Germinal center (tissue), 1 donor: ENCODE results near the gene PLAAT4.
"Not testable (repeated sequence)": the region's sequence is repeated elsewhere in the genome, so short reads cannot be mapped to it uniquely, and the experiment has no call there.

Experiments
- DNase-seq: peaks from one replicate; pipeline ENCODE4 v3.0.0; 2012; ENCODE audit warnings: mixed read lengths, low spot score

Gene PLAAT4

DNA sequence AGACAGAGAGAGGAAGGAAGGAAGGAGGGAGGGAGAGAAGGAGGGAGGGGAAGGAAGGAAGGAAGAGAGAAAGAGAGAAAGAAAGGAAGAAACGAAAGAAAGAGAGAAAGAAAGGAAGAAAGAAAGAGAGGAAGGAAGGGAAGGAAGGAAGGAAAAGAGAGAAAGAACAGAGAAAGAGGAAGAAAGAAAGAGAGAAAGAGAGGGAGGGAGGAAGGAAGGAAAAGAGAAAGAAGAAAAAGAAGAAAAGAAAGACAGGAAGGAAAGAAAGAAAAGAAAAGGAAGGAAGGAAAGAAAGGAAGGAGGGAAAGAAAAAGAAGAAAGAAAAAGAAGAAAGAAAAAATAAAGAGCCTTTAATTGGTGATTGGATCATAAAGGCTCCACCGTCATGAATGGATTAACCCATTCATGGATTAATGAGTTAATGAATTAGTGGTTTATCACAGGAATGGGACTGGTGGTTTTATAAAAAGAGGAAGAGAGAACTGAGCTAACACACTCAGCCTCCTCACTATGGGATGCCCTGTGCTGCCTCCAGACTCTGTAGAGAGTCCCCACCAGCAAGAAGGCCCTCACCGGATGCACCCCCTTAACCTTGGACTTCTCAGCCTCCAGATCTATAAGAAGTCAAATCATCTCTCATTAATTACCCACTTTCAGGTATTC is 35.5 kb downstream of the PLAAT4 start:
- DNase-seq = no peak

DNA sequence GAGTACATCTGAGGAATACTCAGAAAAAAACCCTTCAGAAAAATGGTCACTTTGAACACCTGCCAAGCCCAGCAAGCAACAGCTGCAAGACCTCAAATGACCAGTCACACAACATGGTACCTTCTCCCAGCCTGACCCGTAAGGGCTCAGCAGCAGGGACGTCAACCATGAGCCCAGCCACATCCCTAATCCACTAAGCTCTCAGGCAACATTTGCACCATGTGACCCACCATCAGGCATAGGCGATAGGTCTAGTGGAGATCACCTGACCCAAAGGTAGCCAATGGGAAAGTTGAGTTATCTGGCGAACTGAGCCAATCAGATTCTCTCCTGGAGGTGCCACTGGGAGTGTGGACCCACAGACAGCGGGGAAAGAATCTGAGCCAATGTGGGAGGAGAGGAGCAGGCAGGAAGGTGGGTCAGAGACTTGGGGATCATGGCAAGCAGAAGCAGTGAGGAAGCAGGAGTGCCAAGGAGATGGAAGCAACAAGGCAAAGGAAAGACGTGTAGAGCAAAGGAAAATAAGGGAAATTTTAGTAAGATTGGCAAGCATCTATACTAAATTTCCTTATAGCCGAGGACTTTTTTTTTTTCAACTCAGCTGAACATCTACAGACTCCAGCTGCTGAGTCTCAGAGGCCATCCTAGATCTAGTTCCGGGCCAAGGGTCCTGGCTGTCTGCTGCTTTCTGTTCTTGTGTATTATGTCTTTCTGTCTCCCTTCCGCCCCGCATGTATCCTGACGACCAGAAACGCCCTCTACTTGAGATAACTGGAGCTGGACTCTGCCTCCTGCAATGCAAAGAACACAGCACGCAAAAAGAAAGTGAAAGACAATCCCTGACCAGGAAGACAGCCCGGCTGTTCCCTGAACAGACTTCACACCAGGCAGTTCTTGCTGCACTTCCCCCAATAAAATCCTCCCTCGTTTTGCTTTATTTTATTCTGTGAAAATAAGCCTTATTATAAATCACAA is 37.6 kb downstream of the PLAAT4 start:
- DNase-seq = no peak

DNA sequence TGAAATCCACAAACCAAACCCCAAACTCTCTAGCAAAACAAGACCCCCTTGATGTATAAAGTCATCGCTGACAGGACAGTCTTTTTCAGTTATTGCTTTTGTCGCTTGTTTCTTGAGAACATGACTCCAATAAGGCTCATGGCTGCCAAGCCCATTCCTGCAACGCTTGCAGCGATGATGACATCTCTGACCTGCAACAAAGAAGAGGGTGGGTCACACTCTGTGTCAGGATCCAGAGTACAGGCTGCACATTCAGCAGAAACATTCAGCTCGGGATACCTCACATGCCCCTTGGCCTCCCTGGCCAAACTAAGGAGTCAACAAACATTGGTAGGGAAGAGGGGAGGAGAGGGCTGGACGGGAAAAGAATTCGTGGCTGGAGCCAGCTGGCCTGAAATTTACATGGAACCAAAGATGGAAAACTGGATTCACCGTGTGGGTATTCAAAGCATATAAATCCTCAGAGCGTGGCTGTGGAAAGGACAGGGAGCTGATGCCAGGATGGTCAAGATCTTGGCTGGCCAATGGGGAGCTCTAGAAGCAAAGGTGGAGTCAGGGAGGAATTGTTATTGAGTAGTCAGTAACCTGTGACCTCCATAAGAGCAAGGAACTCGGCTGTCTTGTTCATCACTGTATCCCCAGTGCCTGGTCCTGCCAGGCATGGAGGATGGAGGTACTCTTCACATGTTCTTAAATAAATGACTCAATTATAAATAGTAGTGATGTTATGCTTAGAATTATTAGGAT is 38.4 kb downstream of the PLAAT4 start:
- no peak for DNase-seq

DNA sequence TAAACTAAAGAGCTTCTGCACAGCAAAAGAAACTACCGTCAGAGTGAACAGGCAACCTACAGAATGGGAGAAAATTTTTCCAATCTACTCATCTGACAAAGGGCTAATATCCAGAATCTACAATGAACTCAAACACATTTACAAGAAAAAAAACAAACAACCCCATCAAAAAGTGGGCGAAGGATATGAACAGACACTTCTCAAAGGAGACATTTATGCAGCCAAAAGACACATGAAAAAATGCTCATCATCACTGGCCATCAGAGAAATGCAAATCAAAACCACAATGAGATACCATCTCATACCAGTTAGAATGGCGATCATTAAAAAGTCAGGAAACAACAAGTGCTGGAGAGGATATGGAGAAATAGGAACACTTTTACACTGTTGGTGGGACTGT is 42.3 kb downstream of the PLAAT4 start:
- not testable (repeated sequence) for DNase-seq

DNA sequence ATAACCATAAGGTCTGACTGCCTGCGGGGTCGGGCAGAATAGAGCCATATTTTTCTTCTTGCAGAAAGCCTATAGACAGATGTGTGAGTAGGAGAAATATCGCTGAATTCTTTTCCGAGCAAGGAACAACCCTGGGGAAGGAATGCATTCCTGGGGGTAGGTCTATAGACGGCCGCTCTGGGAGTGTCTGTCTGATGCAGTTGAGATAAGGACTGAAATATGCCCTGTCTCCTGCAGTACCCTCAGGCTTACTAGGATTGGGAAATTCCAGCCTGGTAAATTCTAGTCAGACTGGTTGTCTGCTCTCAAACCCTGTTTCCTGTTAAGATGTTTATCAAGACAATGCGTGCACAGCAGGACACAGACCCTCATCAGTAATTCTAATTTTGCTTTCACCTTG is 44.6 kb downstream of the PLAAT4 start:
- DNase-seq = not testable (repeated sequence)

DNA sequence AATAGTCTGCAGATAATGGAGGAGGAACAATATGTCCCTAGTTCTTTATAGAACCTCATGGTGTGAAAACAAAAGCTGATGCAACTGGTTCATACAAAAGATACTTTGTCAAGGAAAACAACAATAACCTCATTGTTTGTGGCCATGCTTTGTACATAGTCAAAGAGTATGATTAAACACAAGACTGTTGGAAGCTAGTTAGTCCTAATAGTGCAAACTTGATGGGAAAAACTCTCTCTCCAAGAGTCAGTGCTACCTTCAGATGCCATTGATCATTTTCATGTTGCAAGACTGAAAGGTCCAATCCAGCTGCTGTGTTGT is 46.7 kb downstream of the PLAAT4 start:
- DNase-seq = no peak

DNA sequence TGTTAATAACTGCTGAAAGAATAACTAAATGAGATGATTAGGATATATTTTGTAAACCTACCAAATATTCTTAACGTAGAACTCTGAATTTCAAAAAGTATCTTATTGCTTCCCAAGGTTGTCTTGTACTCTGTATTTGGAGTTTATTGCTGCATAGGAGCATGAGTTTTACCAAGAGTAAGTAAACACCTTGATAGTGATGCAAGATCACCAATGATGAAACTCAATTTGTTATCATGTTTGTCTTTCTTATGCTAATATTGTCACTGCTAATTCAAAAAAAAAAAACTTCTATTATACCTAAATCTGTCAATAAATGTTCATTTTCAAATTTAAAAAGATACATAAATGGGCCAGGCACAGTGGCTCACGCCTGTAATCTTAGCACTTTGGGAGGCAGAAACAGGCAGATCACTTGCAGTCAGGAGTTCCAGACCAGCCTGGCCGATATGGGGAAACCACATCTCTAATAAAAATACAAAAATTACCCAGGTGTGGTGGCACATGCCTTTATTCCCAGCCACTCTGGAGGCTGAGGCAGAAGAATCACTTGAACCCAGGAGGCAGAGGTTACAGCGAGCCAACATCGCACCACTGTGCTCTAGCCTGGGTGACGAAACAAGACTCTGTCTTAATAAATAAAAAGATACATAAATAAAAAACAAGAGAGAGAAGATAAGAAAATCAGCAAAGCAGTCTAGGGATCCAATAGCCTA is 50.0 kb downstream of the PLAAT4 start:
- no peak for DNase-seq

DNA sequence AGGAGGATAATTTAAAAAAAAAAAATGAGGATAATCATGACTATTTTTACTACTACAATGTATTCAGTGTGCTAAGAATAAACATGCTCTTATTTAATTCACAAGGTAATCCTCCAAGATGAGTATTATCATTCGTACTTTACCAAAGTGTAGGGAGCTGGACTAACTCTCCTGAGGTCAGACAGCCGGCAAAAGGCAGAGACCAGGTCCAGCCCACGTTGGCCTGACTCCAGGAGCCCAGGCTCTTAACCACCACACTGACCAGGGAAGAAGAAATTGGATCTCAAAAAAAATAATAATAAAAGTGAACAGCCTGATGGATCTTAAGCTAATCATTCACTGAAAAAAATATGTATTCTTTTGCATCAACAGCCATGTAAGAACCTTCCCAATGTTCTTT is 52.4 kb downstream of the PLAAT4 start:
- no peak for DNase-seq

DNA sequence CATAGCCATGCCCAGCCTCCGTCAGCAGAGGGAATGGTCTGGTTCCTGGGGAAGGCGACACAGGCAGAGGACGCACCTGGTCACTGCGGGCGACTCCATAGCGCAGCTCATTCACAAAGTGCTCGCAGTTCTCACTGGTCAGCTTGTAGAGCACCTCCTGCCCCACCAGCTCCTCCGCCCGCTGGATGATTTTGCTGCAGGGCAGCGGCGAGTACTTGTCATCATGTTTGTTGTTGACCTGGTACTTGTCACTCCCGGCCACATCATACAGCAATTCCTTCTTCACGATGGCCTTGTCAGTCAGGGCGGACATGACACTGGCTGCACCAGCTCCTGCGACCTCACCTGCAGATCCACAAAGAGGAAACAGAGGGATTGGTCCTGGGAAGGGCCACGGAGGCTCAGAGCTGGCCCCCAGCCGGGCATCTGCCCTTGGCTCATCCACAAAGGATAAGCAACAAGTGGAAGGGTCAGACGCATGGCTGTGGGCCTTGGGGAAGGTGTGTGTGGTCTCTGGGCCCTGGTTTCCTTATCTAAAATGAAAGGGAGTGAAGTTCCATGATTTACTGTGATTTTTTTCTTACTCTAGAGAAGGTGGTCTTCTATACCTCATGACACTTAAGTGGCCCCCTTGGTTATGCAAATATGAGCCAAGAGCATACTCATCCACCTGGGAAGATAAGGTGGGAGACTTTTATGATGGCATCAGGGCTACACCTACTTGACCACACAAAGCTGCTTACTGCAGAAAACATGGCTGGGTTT is 53.6 kb downstream of the PLAAT4 start:
- no peak for DNase-seq

DNA sequence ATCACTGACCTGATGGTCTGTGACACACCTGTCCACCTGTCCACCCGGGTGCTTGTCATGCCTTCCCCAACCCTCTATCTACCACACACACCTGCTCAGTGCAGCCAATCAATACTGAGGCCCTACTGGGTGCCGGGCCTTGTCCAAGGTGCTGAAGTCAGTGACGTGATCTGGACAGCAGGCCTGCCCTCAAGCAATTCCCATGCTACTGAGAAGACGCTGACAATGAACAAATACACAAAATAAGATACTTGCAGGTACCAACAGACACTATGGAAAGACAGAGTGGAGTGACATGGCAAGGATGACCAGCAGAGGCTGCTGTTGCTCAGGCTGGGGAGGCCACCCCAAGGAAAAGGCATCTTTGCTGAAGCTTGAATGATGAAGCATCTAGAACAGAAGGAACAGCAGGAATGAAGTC is 56.4 kb downstream of the PLAAT4 start:
- DNase-seq = no peak

DNA sequence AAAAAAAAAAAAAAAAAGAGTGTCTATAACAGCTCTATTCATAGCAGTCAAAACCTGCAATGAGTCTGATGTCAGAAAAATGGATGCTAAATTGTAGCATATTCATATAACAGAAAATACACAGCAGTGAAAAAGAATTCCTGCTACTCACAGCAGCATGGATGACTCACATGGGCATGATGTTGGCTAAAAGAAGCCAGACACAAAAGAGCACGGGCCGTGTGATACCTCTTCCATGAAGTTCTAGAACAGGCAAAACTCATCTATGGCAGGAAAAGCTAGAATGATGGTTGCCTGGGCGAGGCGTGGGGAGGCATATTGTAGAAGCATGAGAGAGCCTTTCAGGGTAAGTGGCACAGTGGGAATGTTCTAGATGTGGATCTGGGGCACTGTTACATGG is 58.7 kb downstream of the PLAAT4 start:
- DNase-seq = no peak
